Esophagus (tissue), 2 donors: ENCODE results near the gene LRRC23. TPM values are rescaled to one million over a fixed set of nuclear protein-coding genes. Genes with fewer than 3 reads are reported as not detected.

Experiments used
- H3K27ac ChIP-seq, 2 donors: one replicate each; pipeline ENCODE4 v1.5.1; 2013; ENCODE audit warnings: low read depth in 2 of 2, mild to moderate bottlenecking in 2 of 2, inconsistent platforms in 1 of 2, low read length in 1 of 2, moderate library complexity in 1 of 2
- H3K27me3 ChIP-seq, 2 donors: one replicate each; pipeline ENCODE4 v1.6.1; 2013; ENCODE audit warnings: low read length in 2 of 2, control low read depth in 1 of 2, mild to moderate bottlenecking in 1 of 2; ENCODE audit not compliant: insufficient read depth in 2 of 2, control insufficient read depth in 1 of 2
- H3K36me3 ChIP-seq, 2 donors: one replicate each; pipeline ENCODE4 v1.6.1; 2013; ENCODE audit warnings: low read length in 1 of 2; ENCODE audit not compliant: control insufficient read depth in 2 of 2, insufficient read depth in 2 of 2
- H3K4me1 ChIP-seq, 2 donors: one replicate each; pipeline ENCODE4 v1.6.1; 2013; ENCODE audit warnings: low read length in 1 of 2; ENCODE audit not compliant: control insufficient read depth in 2 of 2, insufficient read depth in 2 of 2
- H3K4me3 ChIP-seq, 2 donors: one replicate each; pipeline ENCODE4 v1.5.1; 2013; ENCODE audit warnings: low read length in 2 of 2, mild to moderate bottlenecking in 2 of 2, low read depth in 1 of 2, moderate library complexity in 1 of 2
- H3K9me3 ChIP-seq, 2 donors: one replicate each; pipeline ENCODE4 v1.6.1; 2013; ENCODE audit warnings: mild to moderate bottlenecking in 2 of 2, low read depth in 1 of 2, low read length in 1 of 2, moderate library complexity in 1 of 2; ENCODE audit not compliant: control insufficient read depth in 2 of 2, insufficient read depth in 1 of 2
- WGBS, 2 donors: extraction: QIAGEN DNeasy Blood & Tissue Kit; methylation state at CpG; one replicate each; pipeline ENCODE4 v1.1.7; 2013; 5-methylcytosine and 5-hydroxymethylcytosine counted together
- polyA plus RNA-seq, 2 donors: library from polyadenylated mRNA; stranded (reverse); fragments of 200-250 nt; gene quantifications; one replicate each; pipeline ENCODE4 v1.2.3, GENCODE V29; 2013
- donor health status: healthy with polysubstance abuse.
- donor health status: Bipolar disorder and iron deficiency.

Gene LRRC23
- polyA plus RNA-seq, 2 donors: 3.3 to 3.6 TPM

- H3K27ac ChIP-seq: peak overlapping the region; percentile 96
- H3K4me3 ChIP-seq: no peak overlapping the region
- peaks cover 3 to 24% of the 10 kb centered on the region in 2 donors for H3K4me1 ChIP-seq
- no peaks in the 10 kb centered on the region for H3K9me3 ChIP-seq
- H3K36me3 ChIP-seq: peaks cover 1 to 13% of the 10 kb centered on the region in 2 donors
- H3K27me3 ChIP-seq: no peaks in the 10 kb centered on the region
- 72 to 73% methylated on average over 13 of the region's 13 CpGs for WGBS, 2 donors
Observed at GRCh38 chr12:6960593-6961277, 56.1 kb downstream of the LRRC23 start.

GRCh38 chr12:6961278-6961694, 56.7 kb downstream of the LRRC23 start:
- Histone ChIP-seq H3K9me3 (no peaks in the 10 kb centered on the region), H3K4me1 (peaks cover 3 to 24% of the 10 kb centered on the region in 2 donors), H3K27ac (peak overlapping the region; percentile 96), H3K27me3 (no peaks in the 10 kb centered on the region), H3K36me3 (peaks cover 4 to 8% of the 10 kb centered on the region in 2 donors), H3K4me3 (peak overlapping the region in 1 of 2 donors; percentile 64)
- WGBS, 2 donors: 24 to 27% methylated on average over 24 of the region's 24 CpGs

GRCh38 chr12:6961695-6962284, 57.2 kb downstream of the LRRC23 start:
- peaks cover 3 to 24% of the 10 kb centered on the region in 2 donors for H3K4me1 ChIP-seq
- peak overlapping the region; percentile 96 for H3K27ac ChIP-seq
- H3K4me3 ChIP-seq: peak overlapping the region; percentile 11 to 64
- H3K36me3 ChIP-seq: peaks cover 4 to 7% of the 10 kb centered on the region in 2 donors
- no peaks in the 10 kb centered on the region for H3K27me3 ChIP-seq
- H3K9me3 ChIP-seq: no peaks in the 10 kb centered on the region
- WGBS, 2 donors: 5 to 6% methylated on average over 16 of the region's 16 CpGs

- no peaks in the 10 kb centered on the region for H3K9me3 ChIP-seq
- WGBS, 2 donors: 31 to 42% methylated on average over 23 to 25 of the region's 25 CpGs
- peak overlapping the region; percentile 64 to 89 for H3K4me3 ChIP-seq
- H3K36me3 ChIP-seq: peaks cover 7 to 9% of the 10 kb centered on the region in 2 donors
- H3K27me3 ChIP-seq: no peaks in the 10 kb centered on the region
- H3K27ac ChIP-seq: peak overlapping the region; percentile 96
- H3K4me1 ChIP-seq: peaks cover 3 to 24% of the 10 kb centered on the region in 2 donors
Observed at GRCh38 chr12:6962285-6963015, 57.8 kb downstream of the LRRC23 start.

GRCh38 chr12:6963016-6963731, 58.6 kb downstream of the LRRC23 start:
- no peaks in the 10 kb centered on the region for H3K9me3 ChIP-seq
- peak overlapping the region; percentile 64 to 89 for H3K4me3 ChIP-seq
- peak overlapping the region; percentile 96 for H3K27ac ChIP-seq
- no peaks in the 10 kb centered on the region for H3K27me3 ChIP-seq
- peaks cover 13 to 17% of the 10 kb centered on the region in 2 donors for H3K36me3 ChIP-seq
- peaks cover 3 to 19% of the 10 kb centered on the region in 2 donors for H3K4me1 ChIP-seq
- 46 to 51% methylated on average over 27 to 32 of the region's 32 CpGs for WGBS, 2 donors

Other genes starting within 250 kb of the LRRC23 start
- 10 to 100 TPM; 15.2 to 24.7 TPM for gene ING4, start 241.7 kb upstream of the LRRC23 start, polyA plus RNA-seq
- gene ZNF384, start 215.4 kb upstream of the LRRC23 start, polyA plus RNA-seq: 10 to 100 TPM; 22.2 to 26.9 TPM
- gene PIANP, start 204.0 kb upstream of the LRRC23 start, polyA plus RNA-seq: under 1 TPM; 0.10 to 0.28 TPM
- gene COPS7A, start 180.8 kb upstream of the LRRC23 start, polyA plus RNA-seq: 10 to 100 TPM; 34.7 to 55.4 TPM
- gene MLF2, start 151.7 kb upstream of the LRRC23 start, polyA plus RNA-seq: 100 to 1,000 TPM; 117 to 158 TPM
- gene PTMS, start 138.5 kb upstream of the LRRC23 start, polyA plus RNA-seq: 100 to 1,000 TPM; 249 to 449 TPM
- 1 to 10 TPM in 1 of 2 donors, under 1 TPM in 1; 0.88 to 1.1 TPM for gene LAG3, start 132.3 kb upstream of the LRRC23 start, polyA plus RNA-seq
- gene CD4, start 115.3 kb upstream of the LRRC23 start, polyA plus RNA-seq: 1 to 10 TPM; 1.4 to 2.3 TPM
- 1 to 10 TPM; 2.1 to 2.5 TPM for gene GPR162, start 83.0 kb upstream of the LRRC23 start, polyA plus RNA-seq
- 1 to 10 TPM; 3.4 to 3.9 TPM for gene P3H3, start 76.4 kb upstream of the LRRC23 start, polyA plus RNA-seq
- gene GNB3, start 63.9 kb upstream of the LRRC23 start, polyA plus RNA-seq: 1 to 10 TPM; 1.1 to 1.3 TPM
- gene CDCA3, start 53.5 kb upstream of the LRRC23 start, polyA plus RNA-seq: 10 to 100 TPM; 14.6 to 19.3 TPM
- 10 to 100 TPM; 21.4 to 40.7 TPM for gene USP5, start 52.7 kb upstream of the LRRC23 start, polyA plus RNA-seq
- 100 to 1,000 TPM; 404 to 939 TPM for gene TPI1, start 37.3 kb upstream of the LRRC23 start, polyA plus RNA-seq
- gene SPSB2, start 31.5 kb upstream of the LRRC23 start, polyA plus RNA-seq: 1 to 10 TPM; 5.7 to 7.0 TPM
- 1 to 10 TPM; 6.7 to 9.0 TPM for gene ENO2, start 9.8 kb downstream of the LRRC23 start, polyA plus RNA-seq
- 10 to 100 TPM; 34.9 to 63.5 TPM for gene ATN1, start 23.1 kb downstream of the LRRC23 start, polyA plus RNA-seq
- gene RNU7-1, start 39.0 kb downstream of the LRRC23 start, polyA plus RNA-seq: not detected
- gene C12orf57, start 39.2 kb downstream of the LRRC23 start, polyA plus RNA-seq: 100 to 1,000 TPM; 108 to 253 TPM
- 10 to 100 TPM; 19.1 to 38.3 TPM for gene PTPN6, start 46.5 kb downstream of the LRRC23 start, polyA plus RNA-seq
- 100 to 1,000 TPM in 1 of 2 donors, 10 to 100 TPM in 1; 68.5 to 161 TPM for gene PHB2, start 65.8 kb downstream of the LRRC23 start, polyA plus RNA-seq
- gene EMG1, start 66.1 kb downstream of the LRRC23 start, polyA plus RNA-seq: 10 to 100 TPM; 13.5 to 29.5 TPM
- 10 to 100 TPM; 15.7 to 27.0 TPM for gene LPCAT3, start 113.7 kb downstream of the LRRC23 start, polyA plus RNA-seq
- gene C1S, start 155.9 kb downstream of the LRRC23 start, polyA plus RNA-seq: 10 to 100 TPM; 26.6 to 80.5 TPM
- gene C1R, start 187.6 kb downstream of the LRRC23 start, polyA plus RNA-seq: 10 to 100 TPM; 30.8 to 99.4 TPM
- 10 to 100 TPM; 14.7 to 18.0 TPM for gene C1RL, start 204.4 kb downstream of the LRRC23 start, polyA plus RNA-seq
- 1 to 10 TPM in 1 of 2 donors, under 1 TPM in 1; 0.65 to 2.2 TPM for gene RBP5, start 224.1 kb downstream of the LRRC23 start, polyA plus RNA-seq
- 10 to 100 TPM in 1 of 2 donors, 1 to 10 TPM in 1; 5.3 to 12.0 TPM for gene CLSTN3, start 225.5 kb downstream of the LRRC23 start, polyA plus RNA-seq